ENCODE results near the gene RPH3AL.
"Not testable (repeated sequence)": the region's sequence is repeated elsewhere in the genome, so short reads cannot be mapped to it uniquely, and the experiment has no call there.

RPH3AL gene

DNA sequence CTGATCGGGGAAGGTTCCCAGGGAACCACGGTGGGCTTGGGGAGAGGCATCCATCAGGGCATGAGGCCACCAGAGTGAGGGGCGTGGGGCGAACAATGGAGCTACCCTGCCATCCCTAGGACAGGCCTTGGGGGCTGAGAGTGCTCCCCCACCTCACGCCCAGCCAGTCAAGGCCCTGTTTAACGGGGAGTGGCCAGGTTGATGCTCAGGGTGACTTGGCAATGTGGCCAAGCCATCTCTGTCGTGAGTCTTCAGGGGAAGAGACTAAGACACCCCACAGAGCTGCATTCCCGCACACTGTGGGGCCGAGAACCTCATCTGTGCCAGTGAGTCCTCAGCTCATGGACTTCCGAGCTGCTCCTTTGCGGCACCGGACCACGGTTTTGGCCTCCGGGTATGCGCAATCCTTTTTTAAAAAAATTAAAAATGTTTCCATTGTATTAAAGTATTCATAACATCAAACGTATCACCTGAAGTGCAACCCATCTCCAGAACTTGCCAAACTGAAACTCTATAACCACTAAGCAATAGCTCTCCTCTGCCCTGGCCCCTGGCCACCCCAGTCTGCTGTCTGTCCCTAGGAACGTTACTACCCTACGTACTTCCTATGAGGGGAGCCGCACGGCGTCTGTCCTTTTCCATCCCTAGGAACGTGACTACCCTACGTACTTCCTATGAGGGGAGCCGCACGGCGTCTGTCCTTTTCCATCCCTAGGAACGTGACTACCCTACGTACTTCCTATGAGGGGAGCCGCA, 99.3 kb downstream of the RPH3AL start:
- DNase-seq: no peak

DNA sequence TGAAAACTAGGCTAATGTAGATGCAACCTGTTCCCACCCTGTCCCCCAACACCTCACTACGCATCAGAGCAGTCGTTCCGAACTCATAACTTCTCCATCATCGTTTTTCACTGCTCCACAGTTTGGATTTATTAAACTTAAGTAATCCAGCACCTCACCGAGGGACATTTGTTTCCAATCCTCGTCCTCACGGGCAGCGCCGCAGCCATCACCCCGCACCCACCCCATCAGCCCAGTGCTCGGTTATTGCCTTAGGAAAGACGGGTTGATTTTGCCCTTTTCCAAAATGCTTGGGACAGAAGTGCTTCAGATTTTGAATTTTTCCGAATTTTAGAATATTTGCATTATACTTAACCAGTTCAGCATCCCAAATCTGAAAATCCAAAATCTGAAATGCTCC, 100.2 kb downstream of the RPH3AL start:
- DNase-seq: no peak

- no peak for DNase-seq
Observed at GRCh38 chr17:251531-251930, 101.1 kb downstream of the RPH3AL start.

DNA sequence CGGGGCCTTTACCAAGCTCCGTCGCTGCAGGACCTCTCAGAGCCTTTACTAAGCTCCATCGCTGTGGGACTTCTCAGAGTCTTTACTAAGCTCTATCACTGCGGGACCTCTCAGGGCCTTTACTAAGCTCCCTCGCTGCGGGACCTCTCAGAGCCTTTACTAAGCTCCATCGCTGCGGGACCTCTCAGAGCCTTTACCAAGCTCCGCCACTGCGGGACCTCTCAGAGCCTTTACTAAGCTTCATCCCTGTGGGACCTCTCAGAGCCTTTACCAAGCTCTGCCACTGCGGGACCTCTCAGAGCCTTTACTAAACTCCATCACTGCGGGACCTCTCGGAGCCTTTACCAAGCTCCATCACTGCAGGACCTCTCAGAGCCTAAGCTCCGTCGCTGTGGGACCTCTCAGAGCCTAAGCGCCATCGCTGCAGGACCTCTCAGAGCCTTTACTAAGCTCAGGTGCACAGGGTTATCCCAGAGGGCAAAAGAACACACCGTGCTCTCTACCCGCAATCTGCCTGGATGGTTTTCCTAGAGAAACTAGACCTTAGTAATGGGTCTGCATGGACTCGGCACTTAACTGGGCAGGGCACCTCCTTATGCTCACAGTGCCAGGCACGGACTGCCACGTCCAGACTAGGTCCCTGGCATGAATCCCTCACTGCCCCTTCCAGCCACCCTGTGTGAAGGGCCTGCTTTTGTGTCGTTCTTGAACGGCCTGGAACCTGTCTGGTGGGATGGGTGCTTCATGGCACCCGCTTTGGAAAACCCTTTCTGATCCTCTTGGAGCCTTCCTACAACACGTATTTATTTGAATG, 101.9 kb downstream of the RPH3AL start:
- no peak for DNase-seq

DNA sequence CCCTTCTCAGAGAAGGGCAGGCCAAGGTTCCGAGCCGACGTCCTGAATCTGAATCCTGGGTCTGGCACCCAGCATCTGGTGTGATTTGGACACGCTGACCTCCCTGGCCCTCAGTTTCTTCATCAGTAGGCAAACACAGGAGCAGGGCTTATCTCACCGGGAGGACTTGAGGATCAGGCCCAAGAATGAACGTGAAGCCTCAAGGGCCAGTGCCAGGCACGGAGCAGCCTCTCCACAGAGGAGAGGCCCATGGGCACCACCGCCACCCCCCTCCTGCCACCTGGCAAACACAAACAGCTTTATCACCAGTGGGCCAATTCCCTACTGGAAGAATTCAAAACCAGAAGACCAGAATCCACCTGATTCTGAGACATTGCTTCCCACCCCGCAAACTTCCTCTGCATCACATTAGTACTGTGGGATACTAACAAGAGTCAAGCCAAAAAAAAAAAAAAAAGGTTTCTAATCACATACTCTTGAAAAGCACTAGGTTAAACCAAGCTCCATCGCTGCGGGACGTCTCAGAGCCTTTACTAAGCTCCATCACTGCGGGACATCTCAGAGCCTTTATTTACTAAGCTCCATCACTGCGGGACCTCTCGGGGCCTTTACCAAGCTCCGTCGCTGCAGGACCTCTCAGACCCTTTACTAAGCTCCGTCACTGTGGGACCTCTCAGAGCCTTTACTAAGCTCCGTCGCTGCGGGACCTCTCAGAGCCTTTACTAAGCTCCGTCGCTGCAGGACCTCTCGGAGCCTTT, 103.2 kb downstream of the RPH3AL start:
- DNase-seq: no peak

- no peak for DNase-seq
Observed at GRCh38 chr17:248337-249235, 104.0 kb downstream of the RPH3AL start.

DNA sequence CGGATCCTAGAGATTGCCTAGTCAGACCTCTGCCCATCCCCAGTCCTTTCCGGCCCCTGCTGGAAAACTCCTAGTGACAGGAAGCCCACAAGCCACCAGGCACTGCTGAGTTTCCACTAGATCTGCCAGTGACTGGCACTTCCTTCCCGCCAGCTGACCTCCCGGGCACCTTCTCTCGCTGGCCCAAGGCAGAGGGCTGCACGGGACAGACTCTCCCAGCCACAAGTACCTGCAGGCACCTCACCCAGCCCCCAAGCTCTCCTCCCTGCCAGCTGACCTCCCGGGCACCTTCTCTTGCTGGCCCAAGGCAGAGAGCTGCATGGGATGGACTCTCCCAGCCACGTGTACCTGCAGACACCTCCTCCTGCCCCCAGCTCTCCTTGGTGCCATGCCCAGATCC, 104.8 kb downstream of the RPH3AL start:
- DNase-seq: no peak

- DNase-seq: no peak
Observed at GRCh38 chr17:246851-247421, 105.7 kb downstream of the RPH3AL start.

DNA sequence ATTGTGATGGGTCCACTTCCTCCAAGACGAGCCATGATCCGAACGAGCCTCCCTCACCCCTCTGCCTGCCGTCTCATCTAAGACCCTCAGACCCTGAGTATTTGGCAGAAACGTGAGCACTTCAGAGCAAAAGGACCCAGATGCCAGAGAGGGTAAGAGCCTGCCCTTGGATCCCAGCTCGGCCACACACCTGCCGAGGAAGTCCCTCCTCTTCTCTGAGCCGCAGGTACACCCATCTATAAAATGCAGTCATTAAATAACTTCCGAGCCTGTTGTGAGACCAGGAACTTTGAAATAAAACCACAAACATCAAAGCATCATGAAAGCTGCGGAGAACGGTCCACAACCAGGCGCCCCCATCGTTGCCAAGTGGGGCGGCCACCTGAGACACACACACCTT, 106.4 kb downstream of the RPH3AL start:
- no peak for DNase-seq

- DNase-seq: no peak
Observed at GRCh38 chr17:245611-246010, 107.0 kb downstream of the RPH3AL start.

- no peak for DNase-seq
Observed at GRCh38 chr17:245020-245419, 107.6 kb downstream of the RPH3AL start.

- not testable (repeated sequence) for DNase-seq
Observed at GRCh38 chr17:243924-244323, 108.7 kb downstream of the RPH3AL start.

DNA sequence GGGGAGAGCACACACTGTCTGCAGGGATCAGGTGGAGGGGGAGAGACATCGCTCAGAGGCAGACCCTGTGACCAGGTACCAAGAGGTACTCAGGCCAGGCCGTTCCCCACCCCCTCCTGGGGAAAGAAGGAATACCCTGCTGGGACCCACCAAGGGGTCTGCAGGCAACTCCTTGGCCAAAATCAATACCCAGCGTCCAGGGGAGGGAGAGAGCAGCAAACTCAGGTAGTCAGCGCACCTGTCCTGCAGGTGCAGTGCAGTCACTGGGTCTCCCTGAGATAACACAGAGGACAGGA, 113.7 kb downstream of the RPH3AL start:
- no peak for DNase-seq

GRCh38 chr17:238071-238963, 114.3 kb downstream of the RPH3AL start:
- DNase-seq: no peak

DNA sequence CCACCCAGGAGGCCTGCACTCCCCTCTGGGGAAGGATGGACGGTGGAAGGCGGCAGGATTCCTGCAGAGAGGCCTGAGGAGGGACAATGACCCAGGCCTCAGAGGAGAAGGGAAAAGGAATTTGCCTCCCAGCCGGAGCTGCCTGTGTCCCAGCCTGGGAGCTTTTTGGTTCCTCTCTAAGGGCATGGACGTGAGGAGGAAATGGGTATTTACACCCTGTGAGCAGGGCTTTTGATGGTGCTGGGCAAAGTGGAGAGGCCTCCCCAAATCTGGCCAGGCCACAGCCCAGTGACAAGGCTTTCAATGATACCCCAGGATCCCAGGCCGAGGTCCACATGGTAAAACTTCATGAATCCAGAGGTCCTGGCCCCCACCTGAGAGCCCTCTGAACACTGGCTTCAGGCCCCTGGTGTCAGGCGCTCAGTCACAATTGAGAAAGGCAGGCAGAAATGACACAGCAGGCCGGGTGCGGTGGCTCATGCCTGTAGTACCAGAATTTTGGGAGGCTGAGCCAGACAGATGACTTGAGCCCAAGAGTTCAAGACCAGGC, 115.1 kb downstream of the RPH3AL start:
- DNase-seq: no peak

DNA sequence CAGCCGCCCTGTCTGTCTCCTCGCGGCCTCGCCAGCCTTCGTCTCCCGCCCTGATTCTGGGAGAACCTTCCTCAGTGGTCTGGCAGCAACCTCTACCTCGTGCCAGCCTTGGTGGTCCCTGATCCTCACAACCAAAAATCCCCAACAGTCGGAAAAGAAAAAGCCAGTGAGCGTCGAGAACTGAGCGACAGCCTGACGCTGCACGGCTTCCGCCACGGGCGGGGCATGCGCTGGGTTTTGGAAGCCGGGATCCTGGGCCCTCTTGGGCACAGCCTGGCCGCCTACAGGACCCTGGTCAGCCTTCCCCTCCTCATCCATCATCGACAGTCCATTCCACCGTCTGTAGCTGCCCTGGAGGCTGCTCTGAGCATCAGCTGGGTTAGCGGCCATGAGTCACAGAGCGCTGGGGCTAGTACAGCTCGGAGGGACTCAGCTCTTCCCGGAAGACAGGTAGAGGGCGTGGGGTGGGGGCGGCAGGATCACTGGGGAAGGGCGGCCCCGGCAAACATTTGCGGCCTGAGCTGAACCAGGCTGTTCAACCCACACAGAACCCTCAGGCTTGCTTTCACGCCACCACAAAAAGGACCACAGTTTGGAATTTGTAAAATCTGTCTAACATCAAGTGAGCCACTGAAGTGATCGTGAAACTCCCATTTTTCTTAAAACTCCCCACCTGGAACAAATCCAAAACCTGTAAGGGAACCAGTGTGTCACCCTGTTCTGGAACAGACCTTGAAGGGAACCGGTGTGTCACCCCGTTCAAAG, 115.8 kb downstream of the RPH3AL start:
- no peak for DNase-seq

GRCh38 chr17:235831-236640, 116.6 kb downstream of the RPH3AL start:
- DNase-seq: no peak

DNA sequence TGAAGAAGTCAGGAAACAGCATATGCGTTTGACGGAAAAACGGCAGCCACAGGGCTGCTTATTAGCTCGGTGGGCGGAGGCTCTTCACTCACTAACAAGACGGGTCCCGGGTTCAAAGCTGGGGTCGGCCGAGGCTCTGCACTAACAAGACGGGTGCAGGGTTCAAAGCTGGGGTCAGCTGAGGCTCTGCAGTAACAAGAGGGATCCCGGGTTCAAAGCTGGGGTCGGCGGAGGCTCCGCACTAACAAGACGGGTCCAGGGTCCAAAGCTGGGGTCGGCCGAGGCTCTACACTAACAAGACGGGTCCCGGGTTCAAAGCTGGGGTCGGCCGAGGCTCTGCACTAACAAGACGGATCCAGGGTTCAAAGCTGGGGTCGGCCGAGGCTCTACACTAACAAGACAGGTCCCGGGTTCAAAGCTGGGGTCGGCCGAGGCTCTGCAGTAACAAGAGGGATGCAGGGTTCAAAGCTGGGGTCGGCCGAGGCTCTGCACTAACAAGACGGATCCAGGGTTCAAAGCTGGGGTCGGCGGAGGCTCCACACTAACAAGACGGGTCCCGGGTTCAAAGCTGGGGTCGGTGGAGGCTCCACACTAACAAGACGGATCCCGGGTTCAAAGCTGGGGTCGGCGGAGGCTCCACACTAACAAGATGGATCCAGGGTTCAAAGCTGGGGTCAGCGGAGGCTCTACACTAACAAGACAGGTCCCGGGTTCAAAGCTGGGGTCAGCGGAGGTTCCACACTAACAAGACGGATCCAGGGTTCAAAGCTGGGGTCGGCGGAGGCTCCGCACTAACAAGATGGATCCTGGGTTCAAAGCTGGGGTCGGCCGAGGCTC, 117.4 kb downstream of the RPH3AL start:
- not testable (repeated sequence) for DNase-seq
